Keratinocyte (primary cell): ENCODE measurements around the gene PYY. TPM values are rescaled to one million over a fixed set of nuclear protein-coding genes. Genes with fewer than 3 reads are reported as not detected.

ENCODE experiments used
- DNase-seq: peaks from one replicate; pipeline ENCODE4 v3.0.0-alpha.2; 2011; ENCODE audit warnings: low read depth, missing footprints, low spot score
- FAIRE-seq: peaks from 2 replicates; lab custom pipeline; 2011; peaks lifted over from hg19 to GRCh38; lab: Jason Lieb, UNC
- H2AFZ ChIP-seq: 2 replicates; pipeline ENCODE4 v1.6.0; 2012; ENCODE audit warnings: low read length, control low read depth, inconsistent platforms; ENCODE audit not compliant: control insufficient read depth
- H3K27ac ChIP-seq: 2 replicates; pipeline ENCODE4 v1.5.1; 2011; ENCODE audit warnings: low read length; ENCODE audit not compliant: control insufficient read depth, insufficient read depth
- H3K27me3 ChIP-seq: 3 replicates; pipeline ENCODE4 v1.6.0; 2011; ENCODE audit warnings: low read length; ENCODE audit not compliant: control insufficient read depth, insufficient read depth; ENCODE audit errors: extremely low read depth
- H3K36me3 ChIP-seq, 2 experiments: 2 replicates in 1 of 2; 3 replicates in 1 of 2; pipeline ENCODE4 v1.5.1; 2011; ENCODE audit warnings: low read length in 2 of 2, mild to moderate bottlenecking in 1 of 2; ENCODE audit not compliant: control insufficient read depth in 2 of 2, insufficient read depth in 2 of 2; ENCODE audit errors: extremely low read depth in 1 of 2
- H3K4me1 ChIP-seq: 3 replicates; pipeline ENCODE4 v1.5.1; 2011; ENCODE audit warnings: low read length; ENCODE audit not compliant: control insufficient read depth, insufficient read depth; ENCODE audit errors: extremely low read depth
- H3K4me2 ChIP-seq: 3 replicates; pipeline ENCODE4 v1.6.0; 2011; ENCODE audit warnings: low read depth, low read length; ENCODE audit not compliant: control insufficient read depth, insufficient read depth; ENCODE audit errors: extremely low read depth
- H3K4me3 ChIP-seq, 3 experiments: fragments of 200-600 bp in 1 of 3; sonication (generic) in 1 of 3; 2 replicates in 2 of 3; 3 replicates in 1 of 3; pipeline ENCODE4 v1.5.1; 2011 to 2016; ENCODE audit warnings: low read length in 3 of 3, mild to moderate bottlenecking in 3 of 3, control low read depth in 2 of 3, inconsistent platforms in 1 of 3, low read depth in 1 of 3, mixed read lengths in 1 of 3, mixed run types in 1 of 3, moderate library complexity in 1 of 3; ENCODE audit not compliant: control insufficient read depth in 2 of 3, insufficient read depth in 2 of 3; ENCODE audit errors: extremely low read depth in 1 of 3
- H3K79me2 ChIP-seq: 2 replicates; pipeline ENCODE4 v1.6.0; 2012; ENCODE audit warnings: low read length; ENCODE audit not compliant: control insufficient read depth, insufficient read depth
- H3K9ac ChIP-seq: 3 replicates; pipeline ENCODE4 v1.6.0; 2011; ENCODE audit warnings: low read length; ENCODE audit not compliant: control insufficient read depth, insufficient read depth; ENCODE audit errors: extremely low read depth
- H3K9me1 ChIP-seq: 3 replicates; pipeline ENCODE4 v1.6.0; 2011; ENCODE audit warnings: low read length; ENCODE audit not compliant: control insufficient read depth, insufficient read depth; ENCODE audit errors: extremely low read depth
- H3K9me3 ChIP-seq: 2 replicates; pipeline ENCODE4 v1.5.1; 2012; ENCODE audit warnings: low read depth, low read length; ENCODE audit not compliant: control insufficient read depth
- H4K20me1 ChIP-seq: 3 replicates; pipeline ENCODE4 v1.6.0; 2011; ENCODE audit warnings: low read length; ENCODE audit not compliant: control insufficient read depth, insufficient read depth; ENCODE audit errors: extremely low read depth
- CTCF ChIP-seq, 3 experiments: IDR thresholded peaks in 1 of 3; conservative IDR thresholded peaks in 1 of 3; optimal IDR thresholded peaks in 1 of 3; 2 replicates in 2 of 3; 3 replicates in 1 of 3; pipeline versions ENCODE3 to v1.5.1; 2011; ENCODE audit warnings: low read length in 3 of 3, mild to moderate bottlenecking in 3 of 3, moderate library complexity in 2 of 3, control low read depth in 1 of 3, inconsistent platforms in 1 of 3; ENCODE audit not compliant: insufficient read depth in 2 of 3; ENCODE audit errors: extremely low read depth in 1 of 3
- EZH2 ChIP-seq: IDR thresholded peaks from one replicate; pipeline ENCODE4 v1.6.1; 2012; ENCODE audit warnings: inconsistent platforms, mild to moderate bottlenecking, low read length, moderate library complexity
- dilution Hi-C: fragments of 300-500 bp; cut with MboI; formaldehyde crosslinking; loops from one replicate; pipeline ENCODE4 v1.7.0; 2020; ENCODE audit warnings: low sequenced_read_pairs; ENCODE audit not compliant: extremely low pct_ligation_motif_present
- polyA plus RNA-seq, 5 experiments: library from polyadenylated mRNA; depleted of rRNA in 3 of 5; stranded (reverse) in 3 of 5; stranded (forward) in 1 of 5; unstranded in 1 of 5; fragments of >200 nt; gene quantifications; 1 replicate in 1 of 5; 2 replicates in 3 of 5; 3 replicates in 1 of 5; pipeline versions ENCODE4 v1.2.1 to v1.2.3, GENCODE V29; 2011 to 2012; ENCODE audit warnings: missing spikeins in 2 of 5, low read depth in 1 of 5, low replicate concordance in 1 of 5

The PYY gene
- polyA plus RNA-seq, 1 donor (not counting 4 experiments of a cell fraction or from before 2014, with no cell fraction given): not detected

- Histone ChIP-seq H3K4me1 (peaks cover 8% of the 10 kb centered on the region), H3K9me1 (no peaks in the 10 kb centered on the region), H2AFZ (no peak overlapping the region), H3K9me3 (no peaks in the 10 kb centered on the region), H3K27me3 (peaks cover 60% of the 10 kb centered on the region), H3K27ac (no peak overlapping the region), H3K36me3 (no peaks in the 10 kb centered on the region), H3K4me3 (no peak overlapping the region), H4K20me1 (no peaks in the 10 kb centered on the region), H3K79me2 (no peaks in the 10 kb centered on the region), H3K4me2 (no peak overlapping the region), H3K9ac (no peak overlapping the region)
- no peak for TF ChIP-seq CTCF (optimal IDR thresholded peaks at IDR 0.05 in 1 of 3, IDR thresholded peaks at IDR 0.05 in 1 of 3, conservative IDR thresholded peaks at IDR 0.05 in 1 of 3; ENCODE audit: extremely low read depth in 1 of 3, insufficient read depth in 2 of 3, low read length in 3 of 3)
- peak; percentile 62 for TF ChIP-seq EZH2
- FAIRE-seq: no peak
- no peak for DNase-seq
- dilution Hi-C loops: no loop called here
These were observed 44.1 kb downstream of the PYY start for GRCh38 chr17:43909537-43910231.

GRCh38 chr17:43907998-43908721 lies 45.6 kb downstream of the PYY start:
- TF ChIP-seq EZH2: peak; percentile 20
- no peak for TF ChIP-seq CTCF (optimal IDR thresholded peaks at IDR 0.05 in 1 of 3, IDR thresholded peaks at IDR 0.05 in 1 of 3, conservative IDR thresholded peaks at IDR 0.05 in 1 of 3; ENCODE audit: extremely low read depth in 1 of 3, insufficient read depth in 2 of 3, low read length in 3 of 3)
- no peak overlapping the region for H3K9ac ChIP-seq
- FAIRE-seq: no peak

More at GRCh38 chr17:43907998-43908721, 45.6 kb downstream of the PYY start:
- dilution Hi-C loops: no loop called here
- no peaks in the 10 kb centered on the region for H3K79me2 ChIP-seq
- no peaks in the 10 kb centered on the region for H3K36me3 ChIP-seq
- no peak overlapping the region for H3K27ac ChIP-seq
- H2AFZ ChIP-seq: no peak overlapping the region
- H3K27me3 ChIP-seq: peaks cover 63% of the 10 kb centered on the region
- DNase-seq: no peak
- H3K9me1 ChIP-seq: no peaks in the 10 kb centered on the region
- no peaks in the 10 kb centered on the region for H4K20me1 ChIP-seq
- H3K4me2 ChIP-seq: no peak overlapping the region
- no peaks in the 10 kb centered on the region for H3K9me3 ChIP-seq
- H3K4me1 ChIP-seq: peaks cover 8% of the 10 kb centered on the region
- no peak overlapping the region for H3K4me3 ChIP-seq
